Subcutaneous abdominal adipose tissue (tissue), 5 donors: ENCODE measurements around the gene UGCG.
"Not testable (repeated sequence)": the region's sequence is repeated elsewhere in the genome, so short reads cannot be mapped to it uniquely, and the experiment has no call there.

Experiments used
- H3K27ac ChIP-seq: one replicate; pipeline ENCODE4 v1.7.0; 2013; ENCODE audit warnings: low read depth, mild to moderate bottlenecking, inconsistent platforms, low read length, moderate library complexity
- H3K27me3 ChIP-seq, 5 donors: one replicate each; pipeline ENCODE4 v1.7.0; 2013; ENCODE audit warnings: low read length in 5 of 5, inconsistent platforms in 1 of 5; ENCODE audit not compliant: control insufficient read depth in 5 of 5, insufficient read depth in 4 of 5
- H3K36me3 ChIP-seq, 5 donors: one replicate each; pipeline ENCODE4 v1.7.0; 2013; ENCODE audit warnings: low read length in 5 of 5; ENCODE audit not compliant: control insufficient read depth in 5 of 5, insufficient read depth in 5 of 5
- H3K4me1 ChIP-seq, 5 donors: one replicate each; pipeline ENCODE4 v1.7.0; 2013; ENCODE audit warnings: low read length in 5 of 5, mild to moderate bottlenecking in 3 of 5, moderate library complexity in 1 of 5; ENCODE audit not compliant: control insufficient read depth in 5 of 5, insufficient read depth in 5 of 5
- H3K4me3 ChIP-seq, 5 donors: one replicate each; pipeline ENCODE4 v1.7.0; 2013; ENCODE audit warnings: low read length in 5 of 5, low read depth in 1 of 5
- H3K9ac ChIP-seq, 5 donors: one replicate each; pipeline ENCODE4 v1.7.0; 2013; ENCODE audit warnings: low read length in 5 of 5, mild to moderate bottlenecking in 4 of 5, moderate library complexity in 3 of 5
- H3K9me3 ChIP-seq, 5 donors: one replicate each; pipeline ENCODE4 v1.7.0; 2013; ENCODE audit warnings: low read length in 5 of 5; ENCODE audit not compliant: control insufficient read depth in 5 of 5
- donor health status: healthy.
- donor health status: healthy.
- donor health status: healthy.
- donor health status: healthy.
- donor health status: healthy.

The UGCG gene

DNA sequence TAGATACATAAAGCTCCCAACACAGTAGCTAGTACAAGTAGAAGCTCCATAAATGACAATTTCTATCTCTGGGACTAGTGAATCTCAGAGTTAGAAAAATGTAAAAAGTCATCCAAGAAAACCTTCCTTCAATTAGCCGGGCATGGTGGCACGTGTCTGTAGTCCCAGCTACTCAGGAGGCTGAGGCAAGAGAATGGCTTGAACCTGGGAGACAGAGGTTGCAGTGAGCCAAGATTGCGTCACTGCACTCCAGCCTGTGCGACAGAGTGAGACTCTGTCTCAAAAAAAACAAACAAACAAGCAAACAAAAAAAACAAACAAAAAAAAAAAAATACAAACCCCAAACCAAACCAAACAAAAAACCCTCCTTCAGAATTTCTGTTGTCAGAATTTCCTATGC lies 63.9 kb downstream of the UGCG start:
- H3K27me3 ChIP-seq, H3K4me3 ChIP-seq, H3K27ac ChIP-seq, H3K36me3 ChIP-seq, H3K9me3 ChIP-seq, H3K9ac ChIP-seq: not testable (repeated sequence)
- peaks cover 0 to 14% (median 3%) of the 10 kb centered on the region in 5 donors for H3K4me1 ChIP-seq

DNA sequence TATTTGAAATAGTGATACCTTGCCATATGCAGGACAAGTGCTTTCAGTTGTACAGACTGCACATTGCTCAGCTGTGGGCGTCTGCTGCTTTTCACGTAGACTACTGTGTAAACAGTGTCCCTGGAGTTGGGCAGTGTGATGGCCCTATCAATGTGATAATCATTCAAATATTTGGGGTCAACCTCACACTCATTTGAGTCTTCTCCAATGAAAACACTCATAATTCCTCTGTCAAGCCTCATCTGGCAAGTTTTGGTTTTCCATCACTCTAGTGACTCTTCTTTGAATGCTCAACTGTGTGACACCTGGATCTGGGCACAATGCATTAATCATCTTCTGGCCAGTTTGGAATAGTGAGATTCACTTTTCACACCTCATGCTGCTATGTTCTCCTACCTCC lies 64.4 kb downstream of the UGCG start:
- Histone ChIP-seq H3K9me3 (no peaks in the 10 kb centered on the region), H3K36me3 (no peaks in the 10 kb centered on the region), H3K4me3 (no peak overlapping the region), H3K27ac (no peak overlapping the region), H3K27me3 (no peaks in the 10 kb centered on the region), H3K4me1 (peaks cover 0 to 14% (median 3%) of the 10 kb centered on the region in 5 donors), H3K9ac (no peak overlapping the region)

- peaks cover 0 to 14% (median 3%) of the 10 kb centered on the region in 5 donors for H3K4me1 ChIP-seq
- no peaks in the 10 kb centered on the region for H3K36me3 ChIP-seq
- no peak overlapping the region for H3K9ac ChIP-seq
- no peak overlapping the region for H3K4me3 ChIP-seq
- H3K27me3 ChIP-seq = no peaks in the 10 kb centered on the region
- no peak overlapping the region for H3K27ac ChIP-seq
- no peaks in the 10 kb centered on the region for H3K9me3 ChIP-seq
These were observed 65.0 kb downstream of the UGCG start for GRCh38 chr9:111961575-111961974.

- Histone ChIP-seq H3K27ac (no peak overlapping the region), H3K4me3 (no peak overlapping the region), H3K9me3 (no peaks in the 10 kb centered on the region), H3K27me3 (no peaks in the 10 kb centered on the region), H3K4me1 (peaks cover 0 to 14% (median 3%) of the 10 kb centered on the region in 5 donors), H3K36me3 (no peaks in the 10 kb centered on the region), H3K9ac (no peak overlapping the region)
These were observed 65.4 kb downstream of the UGCG start for GRCh38 chr9:111962021-111962420.

- no peaks in the 10 kb centered on the region for H3K36me3 ChIP-seq
- H3K27ac ChIP-seq = no peak overlapping the region
- no peak overlapping the region for H3K4me3 ChIP-seq
- H3K4me1 ChIP-seq = no peaks in the 10 kb centered on the region
- no peaks in the 10 kb centered on the region for H3K27me3 ChIP-seq
- H3K9me3 ChIP-seq = no peaks in the 10 kb centered on the region
- H3K9ac ChIP-seq = no peak overlapping the region
These were observed 67.4 kb downstream of the UGCG start for GRCh38 chr9:111963995-111964394.

- Histone ChIP-seq H3K27me3 (no peaks in the 10 kb centered on the region), H3K36me3 (no peaks in the 10 kb centered on the region), H3K4me3 (no peak overlapping the region), H3K4me1 (no peaks in the 10 kb centered on the region), H3K9me3 (no peaks in the 10 kb centered on the region), H3K9ac (no peak overlapping the region), H3K27ac (no peak overlapping the region)
These were observed 69.0 kb downstream of the UGCG start for GRCh38 chr9:111965566-111966019.

- no peak overlapping the region for H3K9ac ChIP-seq
- no peak overlapping the region for H3K27ac ChIP-seq
These were observed 69.6 kb downstream of the UGCG start for GRCh38 chr9:111966124-111966723.

DNA sequence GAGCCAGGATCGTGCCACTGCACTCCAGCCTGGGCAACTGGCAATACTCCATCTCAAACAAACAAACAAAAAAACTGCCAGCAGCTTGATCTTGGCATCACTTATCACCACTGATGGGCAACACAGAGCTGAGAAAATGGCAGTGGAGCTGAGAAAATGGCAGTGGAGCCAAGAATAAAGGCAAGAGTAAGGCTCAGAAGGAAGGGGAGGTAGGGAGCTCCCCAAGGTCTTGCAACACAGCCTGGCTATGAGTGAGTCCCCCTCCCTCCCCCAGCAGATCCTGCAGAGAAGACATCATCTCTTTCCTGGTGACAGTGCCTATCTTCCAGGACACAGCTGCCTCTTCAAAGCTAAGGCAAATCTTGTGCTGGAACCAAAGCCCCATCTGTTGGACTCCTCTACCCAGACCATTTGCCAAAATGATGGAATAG lies 70.3 kb downstream of the UGCG start:
- Histone ChIP-seq H3K4me3 (no peak overlapping the region), H3K9me3 (no peaks in the 10 kb centered on the region), H3K4me1 (no peaks in the 10 kb centered on the region), H3K27me3 (no peaks in the 10 kb centered on the region), H3K9ac (no peak overlapping the region), H3K36me3 (no peaks in the 10 kb centered on the region), H3K27ac (no peak overlapping the region)

More at GRCh38 chr9:111966124-111966723, 69.6 kb downstream of the UGCG start:
- Histone ChIP-seq H3K27me3 (no peaks in the 10 kb centered on the region), H3K36me3 (no peaks in the 10 kb centered on the region), H3K4me1 (no peaks in the 10 kb centered on the region), H3K9me3 (no peaks in the 10 kb centered on the region), H3K4me3 (no peak overlapping the region)

DNA sequence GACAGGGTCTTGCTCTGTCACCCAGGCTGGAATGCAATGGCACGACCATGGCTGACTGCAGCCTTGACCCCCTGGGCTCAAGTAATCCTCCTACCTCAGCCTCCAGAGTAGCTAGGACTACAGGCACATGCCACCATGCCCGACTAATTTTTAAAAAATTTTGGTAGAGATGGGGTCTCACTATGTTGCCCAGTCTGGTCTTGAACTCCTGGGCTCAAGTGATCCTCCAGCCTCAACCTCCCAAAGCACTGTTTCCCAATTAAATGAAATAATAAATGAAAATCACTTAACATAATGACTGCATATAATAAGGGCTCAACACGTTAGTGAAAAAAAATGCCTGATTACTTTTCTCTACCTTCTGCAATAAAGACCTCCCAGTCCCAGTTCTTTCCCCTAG lies 71.0 kb downstream of the UGCG start:
- H3K27ac ChIP-seq = no peak overlapping the region
- H3K36me3 ChIP-seq = no peaks in the 10 kb centered on the region
- H3K9me3 ChIP-seq = no peaks in the 10 kb centered on the region
- H3K4me1 ChIP-seq = no peaks in the 10 kb centered on the region
- H3K27me3 ChIP-seq = no peaks in the 10 kb centered on the region
- H3K9ac ChIP-seq = no peak overlapping the region
- H3K4me3 ChIP-seq = no peak overlapping the region

DNA sequence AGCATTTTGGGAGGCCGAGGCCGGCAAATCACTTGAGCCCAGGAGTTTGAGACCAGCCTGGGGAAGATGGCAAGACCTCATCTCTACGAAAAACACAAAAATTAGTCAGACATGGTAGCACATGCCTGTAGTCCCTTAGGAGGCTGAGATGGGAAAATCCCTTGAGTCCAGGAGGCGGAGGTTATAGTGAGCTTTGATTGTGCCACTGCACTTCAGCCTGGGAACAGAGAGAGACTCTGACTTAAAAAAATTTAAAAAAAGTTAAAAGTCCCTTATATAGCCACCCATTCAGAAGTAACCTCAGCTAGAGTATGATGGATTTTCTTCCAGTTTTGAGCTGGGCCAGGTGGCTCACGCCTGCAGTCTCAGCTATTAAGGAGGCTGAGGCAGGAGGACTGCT lies 72.4 kb downstream of the UGCG start:
- H3K9me3 ChIP-seq = no peaks in the 10 kb centered on the region
- H3K27me3 ChIP-seq = no peaks in the 10 kb centered on the region
- H3K4me1 ChIP-seq = peaks cover 0 to 3% (median 2%) of the 10 kb centered on the region in 5 donors
- H3K9ac ChIP-seq = no peak overlapping the region
- no peak overlapping the region for H3K27ac ChIP-seq
- H3K4me3 ChIP-seq = no peak overlapping the region
- no peaks in the 10 kb centered on the region for H3K36me3 ChIP-seq
